SH-SY5Y (cell line): ENCODE measurements around the gene ARHGEF9.

ENCODE experiments used
- GATA2 ChIP-seq: IDR thresholded peaks from 2 replicates; pipeline ENCODE4 v1.6.1; 2011; ENCODE audit warnings: mild to moderate bottlenecking, low read depth, low read length
- GATA3 ChIP-seq: IDR thresholded peaks from 2 replicates; pipeline ENCODE4 v1.6.1; 2011; ENCODE audit warnings: low read depth, mild to moderate bottlenecking, low read length, moderate library complexity

DNA sequence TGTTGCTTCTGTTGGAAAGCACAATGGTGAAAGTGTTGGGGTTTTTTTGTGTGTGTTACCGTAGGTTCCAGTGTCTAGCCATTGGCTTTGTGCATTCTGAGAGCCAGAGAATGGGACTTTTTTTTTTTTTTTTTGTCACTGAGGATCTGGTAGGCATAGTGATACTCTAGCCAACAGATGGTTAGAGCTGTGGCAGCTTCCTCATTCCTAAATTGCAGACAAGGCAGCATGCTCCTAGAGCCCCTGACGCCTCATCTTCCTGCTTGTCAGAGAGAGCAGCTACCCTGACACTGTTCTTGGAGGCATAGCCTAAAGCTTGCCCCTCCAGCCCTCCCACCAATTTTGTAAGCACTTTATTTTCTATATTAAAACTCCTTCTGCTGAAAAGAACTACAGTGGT lies 27.0 kb downstream of the ARHGEF9 start:
- TF ChIP-seq GATA2 (no peak), GATA3 (no peak)
